SW480 (cell line): ENCODE results near the gene OR2T33.
A peak's percentile ranks its signal among the peaks of the same experiment; 100 is the strongest.
"Not testable (repeated sequence)": the region's sequence is repeated elsewhere in the genome, so short reads cannot be mapped to it uniquely, and the experiment has no call there.

Source experiments
- DNase-seq: peaks from one replicate; pipeline ENCODE4 v3.0.0-alpha.2; 2016; ENCODE audit warnings: low spot score

OR2T33 gene

GRCh38 chr1:248277876-248278275, at the start of gene OR2T33:
Gene OR2T33, minus strand, starts transcription at chr1:248277976. Its CDS starts 4,162 bp downstream, at chr1:248273814.
- no peak for DNase-seq

- no peak for DNase-seq
These were observed 46.7 kb upstream of the OR2T33 start, which contains the start of gene OR2M7 for GRCh38 chr1:248324468-248324867. Gene OR2M7, minus strand, starts transcription at chr1:248324568. Its CDS starts 0 bp downstream, at chr1:248324568.

- no peak for DNase-seq
These were observed 39.0 kb upstream of the OR2T33 start for GRCh38 chr1:248316796-248317195.

- DNase-seq: not testable (repeated sequence)
These were observed 29.0 kb upstream of the OR2T33 start for GRCh38 chr1:248306740-248307139.

- no peak for DNase-seq
These were observed 28.3 kb upstream of the OR2T33 start for GRCh38 chr1:248306103-248306502.

GRCh38 chr1:248305672-248306071, 27.9 kb upstream of the OR2T33 start:
- DNase-seq: not testable (repeated sequence)

- DNase-seq: no peak
These were observed 25.5 kb upstream of the OR2T33 start, which contains the start of gene OR2T12 for GRCh38 chr1:248303324-248303723. Gene OR2T12, minus strand, starts transcription at chr1:248303424. Its CDS starts 7,846 bp downstream, at chr1:248295578.

GRCh38 chr1:248288391-248288790, 10.6 kb upstream of the OR2T33 start:
- no peak for DNase-seq

- not testable (repeated sequence) for DNase-seq
These were observed 4.6 kb downstream of the OR2T33 start for GRCh38 chr1:248273225-248273624.

GRCh38 chr1:248268178-248268577, 9.6 kb downstream of the OR2T33 start:
- no peak for DNase-seq

- DNase-seq: not testable (repeated sequence)
These were observed 18.5 kb downstream of the OR2T33 start for GRCh38 chr1:248259309-248259708.

- peak; percentile 53 for DNase-seq
These were observed 34.6 kb downstream of the OR2T33 start for GRCh38 chr1:248243204-248243603.

GRCh38 chr1:248239478-248239877, 38.3 kb downstream of the OR2T33 start:
- no peak for DNase-seq

GRCh38 chr1:248231117-248231516, 46.7 kb downstream of the OR2T33 start, which contains the start of gene OR2M4:
Gene OR2M4, plus strand, starts transcription at chr1:248231417. Its CDS starts 7,512 bp downstream, at chr1:248238929.
- DNase-seq: no peak

- DNase-seq: peak; percentile 29
These were observed 48.3 kb downstream of the OR2T33 start for GRCh38 chr1:248229360-248229908.

- DNase-seq: no peak
These were observed 52.2 kb downstream of the OR2T33 start for GRCh38 chr1:248225537-248225936.
